ENCODE results near the gene TCP11L1.
"Not testable (repeated sequence)": the region's sequence is repeated elsewhere in the genome, so short reads cannot be mapped to it uniquely, and the experiment has no call there.

TCP11L1 gene

DNA sequence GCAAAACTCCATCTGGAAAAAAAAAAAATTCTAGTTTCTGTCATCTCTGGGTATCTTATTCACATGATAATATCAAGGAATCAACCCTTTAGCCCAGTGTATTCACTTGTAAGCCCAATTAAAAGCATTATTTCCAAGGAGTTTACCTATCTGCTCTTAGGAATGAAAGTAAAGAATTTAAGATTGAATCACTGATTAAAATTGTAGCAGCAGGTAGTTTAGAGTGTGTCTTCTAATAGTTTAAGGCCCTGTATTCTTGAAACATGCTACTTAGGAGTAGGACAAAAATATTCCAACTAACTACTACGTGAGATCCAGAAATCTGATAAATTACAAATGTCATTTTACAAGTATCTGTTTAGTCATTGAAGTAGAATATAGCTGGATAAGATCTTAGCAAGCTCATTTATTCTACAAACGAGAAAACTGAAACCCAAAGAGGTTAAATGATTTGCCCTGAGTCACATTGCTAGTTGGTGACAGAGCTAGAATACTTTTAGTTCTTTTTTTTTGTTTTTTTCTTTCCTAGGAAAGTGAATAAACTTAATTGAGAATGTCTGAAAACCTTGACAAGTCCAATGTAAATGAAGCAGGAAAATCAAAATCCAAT lies 4.0 kb downstream of the TCP11L1 start:
- H3K27ac ChIP-seq, result no peak overlapping the region
- DNase-seq (ENCODE audit: low spot score), result no peak
- no peak overlapping the region for H3K4me3 ChIP-seq
- TF ChIP-seq, protein P1, sequence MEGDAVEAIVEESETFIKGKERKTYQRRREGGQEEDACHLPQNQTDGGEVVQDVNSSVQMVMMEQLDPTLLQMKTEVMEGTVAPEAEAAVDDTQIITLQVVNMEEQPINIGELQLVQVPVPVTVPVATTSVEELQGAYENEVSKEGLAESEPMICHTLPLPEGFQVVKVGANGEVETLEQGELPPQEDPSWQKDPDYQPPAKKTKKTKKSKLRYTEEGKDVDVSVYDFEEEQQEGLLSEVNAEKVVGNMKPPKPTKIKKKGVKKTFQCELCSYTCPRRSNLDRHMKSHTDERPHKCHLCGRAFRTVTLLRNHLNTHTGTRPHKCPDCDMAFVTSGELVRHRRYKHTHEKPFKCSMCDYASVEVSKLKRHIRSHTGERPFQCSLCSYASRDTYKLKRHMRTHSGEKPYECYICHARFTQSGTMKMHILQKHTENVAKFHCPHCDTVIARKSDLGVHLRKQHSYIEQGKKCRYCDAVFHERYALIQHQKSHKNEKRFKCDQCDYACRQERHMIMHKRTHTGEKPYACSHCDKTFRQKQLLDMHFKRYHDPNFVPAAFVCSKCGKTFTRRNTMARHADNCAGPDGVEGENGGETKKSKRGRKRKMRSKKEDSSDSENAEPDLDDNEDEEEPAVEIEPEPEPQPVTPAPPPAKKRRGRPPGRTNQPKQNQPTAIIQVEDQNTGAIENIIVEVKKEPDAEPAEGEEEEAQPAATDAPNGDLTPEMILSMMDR (IDR thresholded peaks at IDR 0.05), result no peak

DNA sequence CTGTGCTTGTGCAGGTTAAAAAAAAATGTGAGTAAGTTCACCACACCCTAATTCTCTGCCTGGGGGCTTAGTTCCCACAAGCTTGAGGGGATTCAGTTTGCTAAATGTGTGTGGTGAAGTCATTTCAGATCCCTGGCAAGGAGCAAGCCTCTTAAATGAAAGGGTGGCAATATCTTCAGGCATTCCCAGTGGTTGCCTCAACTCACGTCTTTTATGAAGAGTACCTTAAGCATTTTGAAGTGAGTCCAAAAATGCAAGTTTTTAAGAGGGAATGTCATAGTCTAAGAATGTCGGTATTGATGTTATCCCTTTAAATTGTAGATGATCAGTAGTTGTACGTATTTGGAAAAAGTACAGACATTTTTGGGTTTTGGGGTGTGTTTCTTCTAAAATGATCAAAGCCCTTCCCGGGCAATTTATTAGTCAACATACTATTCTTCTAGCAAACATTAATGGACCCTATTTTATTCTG lies 4.9 kb downstream of the TCP11L1 start:
- DNase-seq (ENCODE audit: low spot score), result no peak
- no peak overlapping the region for H3K27ac ChIP-seq

DNA sequence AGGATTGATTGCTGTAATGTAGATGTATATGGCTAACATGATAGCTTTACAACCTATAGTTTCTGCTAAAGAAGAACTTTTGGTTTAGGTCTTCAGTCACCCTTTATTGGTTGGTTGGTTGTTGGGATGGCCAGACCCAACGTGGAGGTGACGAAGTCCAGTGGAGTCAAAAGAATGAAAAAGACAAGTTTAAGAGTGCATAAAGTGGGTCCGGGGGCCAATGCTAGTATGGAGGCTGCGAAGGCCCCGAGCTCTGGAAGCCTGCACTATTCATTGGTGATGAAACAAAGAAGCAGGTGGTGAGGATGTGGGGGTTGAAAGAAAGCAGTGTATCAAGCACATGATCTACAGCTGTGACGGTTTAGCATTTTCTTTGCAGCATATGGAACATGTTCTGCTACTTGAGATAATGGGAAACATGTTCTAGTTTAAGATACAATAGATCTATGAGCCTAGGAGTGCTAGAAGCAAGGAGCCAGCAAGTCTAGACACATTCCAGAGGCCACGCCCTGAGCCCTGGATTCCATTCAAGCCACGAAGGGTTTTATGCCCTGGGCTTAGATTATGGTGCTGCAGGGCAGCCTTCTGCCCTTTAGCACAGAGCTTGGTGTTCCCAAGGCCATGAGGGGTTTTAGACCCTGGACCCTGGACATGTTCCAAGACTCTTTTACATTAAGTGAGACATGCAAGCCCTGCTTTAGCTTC lies 6.3 kb downstream of the TCP11L1 start:
- TF ChIP-seq, protein P1 (IDR thresholded peaks at IDR 0.05), result no peak

More for the DNA sequence above, 4.9 kb downstream of the TCP11L1 start:
- H3K4me3 ChIP-seq, result no peak overlapping the region
- TF ChIP-seq, protein P1 (IDR thresholded peaks at IDR 0.05), result no peak

DNA sequence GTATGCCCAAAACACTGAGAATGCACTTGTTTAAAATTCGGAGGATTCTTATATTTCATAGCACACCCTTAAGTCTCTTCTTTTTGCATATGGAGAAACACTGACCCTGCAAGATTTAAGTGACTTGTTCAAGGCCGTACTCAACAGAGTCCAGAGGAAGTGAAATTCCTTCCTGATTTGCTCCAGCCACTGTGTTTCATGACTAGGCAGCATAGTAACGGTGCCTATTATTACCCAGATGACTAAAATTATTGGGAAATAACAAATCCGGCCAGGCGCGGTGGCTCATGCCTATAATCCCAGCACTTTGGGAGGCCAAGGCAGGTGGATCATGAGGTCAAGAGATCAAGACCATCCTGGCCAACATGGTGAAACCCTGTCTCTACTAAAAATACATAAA lies 9.3 kb downstream of the TCP11L1 start:
- H3K27ac ChIP-seq; H3K4me3 ChIP-seq; DNase-seq (ENCODE audit: low spot score): not testable (repeated sequence)

More for the DNA sequence above, 6.3 kb downstream of the TCP11L1 start:
- H3K27ac ChIP-seq, result no peak overlapping the region
- H3K4me3 ChIP-seq, result no peak overlapping the region
- DNase-seq (ENCODE audit: low spot score), result no peak

DNA sequence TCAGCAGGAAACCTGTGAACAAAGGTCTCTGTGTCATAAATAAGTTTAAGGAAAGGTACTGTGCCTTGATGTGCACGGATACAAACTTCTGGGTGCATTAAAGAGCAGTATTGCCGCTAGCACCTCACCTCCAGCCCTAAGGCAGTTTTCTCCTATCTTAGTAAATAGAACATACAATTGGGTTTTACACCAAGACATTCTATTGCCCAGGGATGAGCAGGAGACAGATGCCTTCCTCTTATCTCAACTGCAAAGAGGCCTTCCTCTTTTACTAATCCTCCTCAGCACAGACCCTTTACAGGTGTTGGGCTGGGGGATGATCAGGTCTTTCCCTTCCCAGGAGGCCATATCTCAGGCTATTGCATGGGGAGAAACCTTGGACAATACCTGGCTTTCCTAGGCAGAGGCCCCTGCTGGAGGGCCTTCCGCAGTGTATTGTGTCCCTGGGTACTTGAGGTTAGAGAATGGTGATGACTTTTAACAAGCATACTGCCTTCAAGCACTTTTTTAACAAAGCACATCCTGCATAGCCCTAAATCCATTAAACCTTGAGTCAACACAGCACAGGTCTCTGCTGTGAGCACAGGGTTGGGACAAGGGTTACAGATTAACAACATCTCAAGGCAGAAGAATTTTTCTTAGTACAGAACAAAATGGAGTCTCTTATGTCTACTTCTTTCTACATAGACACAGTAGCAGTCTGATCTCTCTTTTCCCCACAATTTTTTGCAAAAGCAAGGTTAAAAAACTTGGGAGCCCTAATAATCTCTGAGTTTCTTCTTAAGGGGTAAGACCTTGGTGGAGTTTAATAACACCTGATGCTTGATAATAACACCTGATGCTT lies 10.4 kb downstream of the TCP11L1 start:
- not testable (repeated sequence) for DNase-seq (ENCODE audit: low spot score); H3K4me3 ChIP-seq; H3K27ac ChIP-seq

DNA sequence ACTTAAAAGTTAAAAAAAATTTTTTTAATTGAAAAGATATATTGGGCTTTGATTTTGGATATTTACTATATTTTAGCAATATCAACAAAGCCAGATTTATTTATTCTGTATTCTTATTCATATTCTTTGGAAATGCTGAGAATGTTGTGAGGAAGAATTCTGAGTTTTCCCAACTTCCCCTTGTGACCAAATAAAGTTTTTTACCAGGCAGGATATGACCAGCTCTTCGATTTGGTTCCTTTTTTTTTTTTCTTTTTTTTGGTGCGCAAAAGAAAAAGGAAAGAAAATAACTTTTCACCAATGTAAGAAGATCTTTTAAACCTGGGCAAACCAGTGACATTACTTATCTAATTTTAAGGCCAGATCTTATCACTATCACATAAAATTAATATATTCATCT lies 12.9 kb downstream of the TCP11L1 start:
- TF ChIP-seq, protein P1 (IDR thresholded peaks at IDR 0.05), result no peak
- no peak overlapping the region for H3K4me3 ChIP-seq
- DNase-seq (ENCODE audit: low spot score), result no peak
- H3K27ac ChIP-seq, result no peak overlapping the region

DNA sequence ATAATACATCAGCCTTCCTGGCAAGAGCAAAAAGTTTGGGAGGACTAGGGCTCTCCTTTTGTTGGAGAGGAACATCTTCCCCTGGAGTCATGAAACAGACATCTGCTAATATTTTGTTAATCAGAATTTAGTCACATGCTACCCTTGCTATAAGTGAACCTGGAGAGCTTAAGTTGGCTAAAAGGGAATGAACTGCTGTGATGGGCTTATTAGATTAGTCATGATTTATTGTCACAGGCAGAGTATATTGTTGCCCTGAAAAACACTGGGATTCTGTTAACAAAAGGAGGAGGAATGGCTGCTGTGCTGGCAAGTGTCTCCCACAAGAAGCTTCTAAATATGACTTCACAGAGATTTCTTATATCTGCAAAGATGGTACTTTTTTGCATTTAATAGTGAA lies 16.0 kb downstream of the TCP11L1 start:
- Histone ChIP-seq H3K27ac (no peak overlapping the region), H3K4me3 (no peak overlapping the region)
- TF ChIP-seq, protein P1 (IDR thresholded peaks at IDR 0.05), result no peak
- DNase-seq (ENCODE audit: low spot score), result no peak
